GM12872 (cell line): ENCODE results near the gene PACS2.

ENCODE experiments used
- CTCF ChIP-seq: IDR thresholded peaks from 3 replicates; pipeline ENCODE4 v1.5.1; 2011; ENCODE audit warnings: low read depth, mild to moderate bottlenecking, low read length, moderate library complexity; ENCODE audit not compliant: insufficient read depth

The PACS2 gene

GRCh38 chr14:105299654-105300541 is 14.7 kb upstream of the PACS2 start:
- TF ChIP-seq CTCF = no peak

- no peak for TF ChIP-seq CTCF
These were observed 13.9 kb upstream of the PACS2 start, which contains the start of gene BRF1 for GRCh38 chr14:105300542-105301102. Gene BRF1, minus strand, starts transcription at chr14:105301001. Its CDS starts 372 bp downstream, at chr14:105300629.

- no peak for TF ChIP-seq CTCF
These were observed 13.2 kb upstream of the PACS2 start for GRCh38 chr14:105301103-105301914.

DNA sequence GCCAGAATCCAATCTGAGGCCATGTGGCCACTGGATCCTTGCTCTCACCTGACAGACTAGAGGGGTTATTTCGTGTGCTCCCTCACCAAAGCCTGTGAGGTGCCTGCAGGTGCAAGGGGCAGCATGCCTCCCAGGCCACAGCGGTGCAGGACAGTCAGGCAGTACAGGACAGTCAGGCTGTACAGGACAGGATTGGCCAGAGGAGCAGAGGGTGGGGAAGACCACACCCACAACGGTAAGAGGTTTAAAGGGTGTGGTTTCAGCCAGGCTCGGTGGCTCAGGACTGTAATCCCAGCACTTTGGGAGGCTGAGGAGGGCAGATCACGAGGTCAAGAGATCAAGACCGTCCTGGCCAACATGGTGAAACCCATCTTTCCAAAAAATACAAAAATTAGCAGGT is 10.6 kb upstream of the PACS2 start:
- TF ChIP-seq CTCF = no peak

GRCh38 chr14:105304565-105304964 is 10.0 kb upstream of the PACS2 start:
- TF ChIP-seq CTCF = no peak

DNA sequence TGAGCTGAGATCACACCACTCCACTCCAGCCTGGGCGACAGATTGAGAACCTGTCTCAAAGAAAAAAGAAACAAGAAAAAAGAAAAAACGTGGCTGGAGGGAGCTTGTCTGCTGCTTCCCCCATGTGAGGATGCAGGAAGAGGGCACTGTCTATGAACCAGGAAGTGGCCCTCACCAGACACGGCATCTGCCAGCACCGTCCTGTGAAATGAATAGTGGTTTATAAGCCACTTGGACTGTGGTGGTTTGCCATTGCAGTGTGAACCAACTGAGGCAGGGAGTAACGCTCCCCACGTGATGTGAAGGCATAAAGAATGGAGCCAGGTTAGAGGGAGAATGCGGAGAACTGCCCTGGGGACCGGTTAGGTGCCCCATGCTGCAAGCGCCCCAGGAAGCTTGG is 9.2 kb upstream of the PACS2 start:
- TF ChIP-seq CTCF = no peak

GRCh38 chr14:105305791-105306190 is 8.8 kb upstream of the PACS2 start:
- no peak for TF ChIP-seq CTCF
